ENCODE measurements around the gene TLL2.

DNA sequence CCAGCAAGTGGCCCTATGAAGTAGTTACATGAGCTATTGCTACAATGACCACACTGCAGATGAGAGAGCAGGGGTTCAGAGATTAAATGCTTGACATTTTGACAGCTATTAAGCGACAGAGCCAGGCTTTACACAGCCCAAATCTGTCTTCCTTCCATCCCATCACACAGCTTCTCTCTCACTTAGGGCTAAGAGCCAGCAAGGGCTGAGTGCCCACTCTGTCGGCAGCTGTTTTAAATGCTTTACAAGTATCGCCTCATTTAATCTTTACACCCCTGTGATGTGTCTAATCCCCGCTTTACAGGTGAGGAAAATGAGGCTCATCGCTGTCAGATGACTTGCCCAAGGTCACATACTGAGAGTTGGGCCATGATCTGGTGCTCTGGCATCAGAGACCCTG is 139.7 kb downstream of the TLL2 start:
- TF ChIP-seq, protein P1, sequence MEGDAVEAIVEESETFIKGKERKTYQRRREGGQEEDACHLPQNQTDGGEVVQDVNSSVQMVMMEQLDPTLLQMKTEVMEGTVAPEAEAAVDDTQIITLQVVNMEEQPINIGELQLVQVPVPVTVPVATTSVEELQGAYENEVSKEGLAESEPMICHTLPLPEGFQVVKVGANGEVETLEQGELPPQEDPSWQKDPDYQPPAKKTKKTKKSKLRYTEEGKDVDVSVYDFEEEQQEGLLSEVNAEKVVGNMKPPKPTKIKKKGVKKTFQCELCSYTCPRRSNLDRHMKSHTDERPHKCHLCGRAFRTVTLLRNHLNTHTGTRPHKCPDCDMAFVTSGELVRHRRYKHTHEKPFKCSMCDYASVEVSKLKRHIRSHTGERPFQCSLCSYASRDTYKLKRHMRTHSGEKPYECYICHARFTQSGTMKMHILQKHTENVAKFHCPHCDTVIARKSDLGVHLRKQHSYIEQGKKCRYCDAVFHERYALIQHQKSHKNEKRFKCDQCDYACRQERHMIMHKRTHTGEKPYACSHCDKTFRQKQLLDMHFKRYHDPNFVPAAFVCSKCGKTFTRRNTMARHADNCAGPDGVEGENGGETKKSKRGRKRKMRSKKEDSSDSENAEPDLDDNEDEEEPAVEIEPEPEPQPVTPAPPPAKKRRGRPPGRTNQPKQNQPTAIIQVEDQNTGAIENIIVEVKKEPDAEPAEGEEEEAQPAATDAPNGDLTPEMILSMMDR (IDR thresholded peaks at IDR 0.05) = no peak
- TF ChIP-seq EP300 (IDR thresholded peaks at IDR 0.05) (no peak), POLR2A (IDR thresholded peaks at IDR 0.05) (no peak)

Data from tibial nerve (tissue), 4 donors.